CD1c-positive myeloid dendritic cell (primary cell): Measurements from ENCODE around the gene C4A.
A peak's percentile ranks its signal among the peaks of the same experiment; 100 is the strongest.
"Not testable (repeated sequence)": the region's sequence is repeated elsewhere in the genome, so short reads cannot be mapped to it uniquely, and the experiment has no call there.

Source experiments
- DNase-seq: peaks from one replicate; pipeline ENCODE4 v3.0.0-alpha.2; 2016; ENCODE audit errors: extremely low spot score

Gene C4A

GRCh38 chr6:31981744-31982143, at the start of gene C4A:
Gene C4A (plus strand): TSS chr6:31982057. CDS start chr6:31982108, 51 bp downstream.
- DNase-seq = not testable (repeated sequence)

GRCh38 chr6:31932137-31932536, 49.7 kb upstream of the C4A start:
- DNase-seq = not testable (repeated sequence)

DNA sequence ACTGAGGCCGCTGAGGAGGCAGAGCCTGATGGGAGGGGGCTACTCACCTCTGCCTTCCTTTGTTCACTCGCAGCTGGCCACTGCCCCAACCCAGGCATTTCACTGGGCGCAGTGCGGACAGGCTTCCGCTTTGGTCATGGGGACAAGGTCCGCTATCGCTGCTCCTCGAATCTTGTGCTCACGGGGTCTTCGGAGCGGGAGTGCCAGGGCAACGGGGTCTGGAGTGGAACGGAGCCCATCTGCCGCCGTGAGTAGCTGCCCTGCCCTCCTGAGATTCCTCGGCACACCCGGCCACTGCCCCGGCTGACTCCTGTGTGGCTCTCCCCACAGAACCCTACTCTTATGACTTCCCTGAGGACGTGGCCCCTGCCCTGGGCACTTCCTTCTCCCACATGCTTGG, 48.3 kb upstream of the C4A start:
- no peak for DNase-seq

GRCh38 chr6:31935021-31935420, 46.8 kb upstream of the C4A start:
- DNase-seq = no peak

DNA sequence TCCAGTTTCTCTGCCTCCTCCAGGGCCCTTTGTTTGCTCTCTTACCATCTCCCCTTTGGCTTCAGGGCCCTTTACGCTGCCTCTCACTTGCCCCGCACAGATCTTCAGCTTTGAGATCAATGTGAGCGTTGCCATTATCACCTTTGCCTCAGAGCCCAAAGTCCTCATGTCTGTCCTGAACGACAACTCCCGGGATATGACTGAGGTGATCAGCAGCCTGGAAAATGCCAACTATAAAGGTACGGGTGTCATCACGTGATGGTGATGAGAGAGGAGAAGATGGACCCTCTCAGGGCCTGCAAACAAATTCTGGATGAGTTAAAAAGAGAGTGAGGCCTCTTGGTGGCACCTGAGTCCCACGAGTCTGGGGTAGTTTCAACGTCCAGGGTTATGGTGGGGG, 46.0 kb upstream of the C4A start:
- DNase-seq = no peak

GRCh38 chr6:31940256-31940664, 41.6 kb upstream of the C4A start:
- no peak for DNase-seq

DNA sequence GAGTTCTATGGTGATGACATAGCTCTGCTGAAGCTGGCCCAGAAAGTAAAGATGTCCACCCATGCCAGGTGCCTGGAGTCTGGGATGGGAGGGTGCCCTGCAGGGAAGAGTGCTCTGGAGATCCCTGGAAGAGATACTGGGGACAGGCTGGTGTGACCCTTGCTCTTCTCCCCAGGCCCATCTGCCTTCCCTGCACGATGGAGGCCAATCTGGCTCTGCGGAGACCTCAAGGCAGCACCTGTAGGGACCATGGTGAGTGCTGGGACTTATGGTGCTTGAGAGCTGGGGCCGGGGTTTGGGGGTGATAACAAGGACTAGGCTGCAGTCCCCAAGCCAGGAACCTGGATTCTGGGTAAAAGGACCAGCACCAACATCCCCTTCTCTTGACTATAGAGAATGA, 38.1 kb upstream of the C4A start:
- DNase-seq = no peak

DNA sequence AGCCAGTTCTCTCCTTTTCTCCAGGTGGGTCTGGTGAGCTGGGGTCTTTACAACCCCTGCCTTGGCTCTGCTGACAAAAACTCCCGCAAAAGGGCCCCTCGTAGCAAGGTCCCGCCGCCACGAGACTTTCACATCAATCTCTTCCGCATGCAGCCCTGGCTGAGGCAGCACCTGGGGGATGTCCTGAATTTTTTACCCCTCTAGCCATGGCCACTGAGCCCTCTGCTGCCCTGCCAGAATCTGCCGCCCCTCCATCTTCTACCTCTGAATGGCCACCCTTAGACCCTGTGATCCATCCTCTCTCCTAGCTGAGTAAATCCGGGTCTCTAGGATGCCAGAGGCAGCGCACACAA, 36.7 kb upstream of the C4A start:
- DNase-seq = no peak

DNA sequence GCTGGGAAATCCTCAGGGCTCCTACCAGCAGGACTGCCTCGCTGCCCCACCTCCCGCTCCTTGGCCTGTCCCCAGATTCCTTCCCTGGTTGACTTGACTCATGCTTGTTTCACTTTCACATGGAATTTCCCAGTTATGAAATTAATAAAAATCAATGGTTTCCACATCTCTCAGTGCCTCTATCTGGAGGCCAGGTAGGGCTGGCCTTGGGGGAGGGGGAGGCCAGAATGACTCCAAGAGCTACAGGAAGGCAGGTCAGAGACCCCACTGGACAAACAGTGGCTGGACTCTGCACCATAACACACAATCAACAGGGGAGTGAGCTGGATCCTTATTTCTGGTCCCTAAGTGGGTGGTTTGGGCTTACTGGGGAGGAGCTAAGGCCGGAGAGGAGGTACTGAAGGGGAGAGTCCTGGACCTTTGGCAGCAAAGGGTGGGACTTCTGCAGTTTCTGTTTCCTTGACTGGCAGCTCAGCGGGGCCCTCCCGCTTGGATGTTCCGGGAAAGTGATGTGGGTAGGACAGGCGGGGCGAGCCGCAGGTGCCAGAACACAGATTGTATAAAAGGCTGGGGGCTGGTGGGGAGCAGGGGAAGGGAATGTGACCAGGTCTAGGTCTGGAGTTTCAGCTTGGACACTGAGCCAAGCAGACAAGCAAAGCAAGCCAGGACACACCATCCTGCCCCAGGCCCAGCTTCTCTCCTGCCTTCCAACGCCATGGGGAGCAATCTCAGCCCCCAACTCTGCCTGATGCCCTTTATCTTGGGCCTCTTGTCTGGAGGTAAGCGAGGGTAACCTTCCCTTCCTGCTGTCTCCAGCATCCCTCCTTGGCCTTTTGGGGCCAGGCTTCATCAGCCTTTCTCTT, 36.1 kb upstream of the C4A start, which contains the start of gene CFB:
Gene CFB, plus strand, starts transcription at position 589 of the 863 bp plus-strand sequence. Its CDS starts 127 bp downstream, at position 716.
- peak; percentile 76 for DNase-seq

DNA sequence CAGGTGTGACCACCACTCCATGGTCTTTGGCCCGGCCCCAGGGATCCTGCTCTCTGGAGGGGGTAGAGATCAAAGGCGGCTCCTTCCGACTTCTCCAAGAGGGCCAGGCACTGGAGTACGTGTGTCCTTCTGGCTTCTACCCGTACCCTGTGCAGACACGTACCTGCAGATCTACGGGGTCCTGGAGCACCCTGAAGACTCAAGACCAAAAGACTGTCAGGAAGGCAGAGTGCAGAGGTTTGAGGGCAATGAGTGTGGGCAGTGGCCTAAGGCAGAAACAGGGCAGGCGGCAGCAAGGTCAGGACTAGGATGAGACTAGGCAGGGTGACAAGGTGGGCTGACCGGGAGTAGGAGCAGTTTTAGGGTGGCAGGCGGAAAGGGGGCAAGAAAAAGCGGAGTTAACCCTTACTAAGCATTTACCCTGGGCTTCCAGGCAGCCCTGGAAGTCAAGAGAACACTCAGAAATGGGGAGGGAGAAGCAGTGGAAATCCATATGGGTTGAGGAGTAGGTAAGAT, 35.4 kb upstream of the C4A start:
- no peak for DNase-seq

GRCh38 chr6:31947070-31947675, 34.7 kb upstream of the C4A start:
- DNase-seq = no peak

GRCh38 chr6:31947864-31948263, 34.0 kb upstream of the C4A start:
- no peak for DNase-seq

- no peak for DNase-seq
Measured at GRCh38 chr6:31948306-31948705, 33.6 kb upstream of the C4A start.

GRCh38 chr6:31948753-31949413, 33.0 kb upstream of the C4A start:
- DNase-seq = no peak

DNA sequence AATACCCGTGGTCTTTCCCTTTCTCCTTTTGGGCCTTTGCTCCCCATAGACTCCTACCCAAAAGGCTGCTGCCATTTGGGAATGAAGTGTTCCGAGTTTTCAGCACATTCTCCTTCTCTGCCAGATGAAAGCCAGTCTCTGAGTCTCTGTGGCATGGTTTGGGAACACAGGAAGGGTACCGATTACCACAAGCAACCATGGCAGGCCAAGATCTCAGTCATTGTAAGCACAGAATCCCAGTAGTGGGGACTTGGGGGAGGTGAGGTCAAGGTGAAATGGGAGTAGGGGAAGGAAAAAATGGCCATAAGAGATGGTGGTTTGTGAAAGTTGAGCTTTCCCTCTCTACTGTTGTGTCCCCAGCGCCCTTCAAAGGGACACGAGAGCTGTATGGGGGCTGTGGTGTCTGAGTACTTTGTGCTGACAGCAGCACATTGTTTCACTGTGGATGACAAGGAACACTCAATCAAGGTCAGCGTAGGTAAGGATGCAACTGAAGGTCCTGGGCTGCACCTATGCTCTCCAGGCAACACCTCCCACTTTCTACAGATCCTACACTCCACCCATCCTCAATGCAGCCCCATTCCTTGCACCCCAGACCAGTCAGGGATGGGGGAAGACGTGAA, 31.8 kb upstream of the C4A start:
- DNase-seq = no peak

- peak; percentile 75 for DNase-seq
Measured at GRCh38 chr6:31952140-31952805, 29.6 kb upstream of the C4A start.

- DNase-seq = no peak
Measured at GRCh38 chr6:31952890-31953289, 29.0 kb upstream of the C4A start.

DNA sequence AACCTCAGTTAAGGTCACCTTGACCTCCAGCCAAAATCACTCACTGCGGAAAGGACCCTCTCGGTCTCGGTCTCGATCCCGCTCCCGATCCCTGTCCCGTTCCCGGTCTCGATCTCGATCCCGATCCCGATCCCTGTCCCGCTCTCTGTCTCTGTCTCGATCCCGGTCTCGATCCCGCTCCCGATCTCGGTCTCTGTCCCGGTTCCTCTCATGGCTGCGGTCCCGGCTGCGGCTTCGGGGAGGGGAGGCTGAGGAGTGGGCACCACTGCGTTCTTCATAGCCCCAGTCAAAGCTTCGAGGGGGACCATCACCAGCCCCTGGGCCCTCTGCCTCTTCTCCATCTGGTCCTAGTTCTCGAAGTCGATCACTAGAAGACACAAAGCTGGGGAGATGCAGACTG, 27.3 kb upstream of the C4A start:
- no peak for DNase-seq

DNA sequence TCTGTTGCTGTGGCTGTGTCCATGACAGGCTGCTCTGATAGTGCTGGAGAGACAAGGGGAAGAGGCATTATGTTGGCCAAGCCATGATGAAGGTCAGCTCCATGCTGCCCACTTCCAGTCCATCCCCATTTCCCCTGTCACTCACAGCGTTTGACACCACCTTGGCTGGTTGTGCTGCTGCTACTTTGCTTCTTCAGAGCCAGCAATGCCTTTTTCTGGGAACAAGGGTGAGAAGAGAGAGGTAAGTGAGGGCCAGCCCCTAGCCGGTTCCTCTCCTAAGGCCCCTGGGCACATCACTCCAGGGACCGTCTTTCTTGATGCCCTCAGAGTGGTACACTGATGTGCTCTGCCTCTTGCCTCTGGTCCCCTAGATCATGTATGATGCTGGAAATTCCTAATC, 25.1 kb upstream of the C4A start:
- no peak for DNase-seq

DNA sequence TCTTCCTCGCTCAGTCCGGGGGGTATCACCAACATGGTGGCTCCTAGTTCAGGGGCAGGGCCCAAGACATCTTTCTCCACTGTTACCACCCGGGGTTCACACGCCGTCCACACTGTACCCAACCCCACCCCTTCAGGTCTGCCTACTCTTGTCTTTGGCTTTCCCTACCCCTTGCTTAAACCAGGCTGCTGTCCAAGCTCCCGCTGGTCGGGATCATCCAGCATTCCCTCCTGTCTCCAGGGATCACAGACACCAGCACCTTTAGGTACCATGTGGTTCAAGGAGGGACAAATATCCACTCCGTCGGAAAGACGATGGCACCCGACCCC, 23.5 kb upstream of the C4A start:
- DNase-seq = no peak
